Epithelial cell of proximal tubule (primary cell): ENCODE data around the gene FADS3. TPM values are rescaled to one million over a fixed set of nuclear protein-coding genes. Genes with fewer than 3 reads are reported as not detected.

Experiments
- DNase-seq: peaks from one replicate; pipeline ENCODE4 v3.0.0-alpha.2; 2011; ENCODE audit warnings: low read depth
- H3K4me3 ChIP-seq: 2 replicates; pipeline ENCODE4 v1.5.1; 2011; ENCODE audit warnings: low read depth, mild to moderate bottlenecking, low read length
- total RNA-seq: library from RNA; depleted of rRNA; stranded (reverse); fragments of >200 nt; gene quantifications from 2 replicates; pipeline ENCODE4 v1.2.3, GENCODE V29; 2015
- TF ChIP-seq, protein P1 (sequence below): conservative IDR thresholded peaks from 2 replicates; pipeline ENCODE4 v1.5.1; 2012; ENCODE audit warnings: low read depth, mild to moderate bottlenecking, low read length

Gene FADS3
- total RNA-seq, 1 donor from 2014 or later: 48.0 TPM

DNA sequence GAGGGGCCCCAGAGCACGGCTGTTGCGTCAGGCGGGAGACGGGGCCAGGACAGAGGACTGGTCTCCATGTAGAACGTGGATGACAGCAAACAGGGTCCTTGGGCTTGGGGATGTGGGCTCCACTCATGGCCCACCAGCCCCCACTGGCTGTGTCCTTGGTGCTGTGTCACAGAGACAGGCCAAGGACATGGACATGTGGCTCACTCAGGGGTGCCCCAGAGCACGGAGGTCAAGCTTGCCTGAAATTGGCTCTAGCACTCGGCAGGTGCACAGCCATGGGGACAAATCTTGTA is 48.9 kb downstream of the FADS3 start:
- no peak for DNase-seq
- no peak overlapping the region for H3K4me3 ChIP-seq
- TF ChIP-seq, protein P1, sequence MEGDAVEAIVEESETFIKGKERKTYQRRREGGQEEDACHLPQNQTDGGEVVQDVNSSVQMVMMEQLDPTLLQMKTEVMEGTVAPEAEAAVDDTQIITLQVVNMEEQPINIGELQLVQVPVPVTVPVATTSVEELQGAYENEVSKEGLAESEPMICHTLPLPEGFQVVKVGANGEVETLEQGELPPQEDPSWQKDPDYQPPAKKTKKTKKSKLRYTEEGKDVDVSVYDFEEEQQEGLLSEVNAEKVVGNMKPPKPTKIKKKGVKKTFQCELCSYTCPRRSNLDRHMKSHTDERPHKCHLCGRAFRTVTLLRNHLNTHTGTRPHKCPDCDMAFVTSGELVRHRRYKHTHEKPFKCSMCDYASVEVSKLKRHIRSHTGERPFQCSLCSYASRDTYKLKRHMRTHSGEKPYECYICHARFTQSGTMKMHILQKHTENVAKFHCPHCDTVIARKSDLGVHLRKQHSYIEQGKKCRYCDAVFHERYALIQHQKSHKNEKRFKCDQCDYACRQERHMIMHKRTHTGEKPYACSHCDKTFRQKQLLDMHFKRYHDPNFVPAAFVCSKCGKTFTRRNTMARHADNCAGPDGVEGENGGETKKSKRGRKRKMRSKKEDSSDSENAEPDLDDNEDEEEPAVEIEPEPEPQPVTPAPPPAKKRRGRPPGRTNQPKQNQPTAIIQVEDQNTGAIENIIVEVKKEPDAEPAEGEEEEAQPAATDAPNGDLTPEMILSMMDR: no peak

DNA sequence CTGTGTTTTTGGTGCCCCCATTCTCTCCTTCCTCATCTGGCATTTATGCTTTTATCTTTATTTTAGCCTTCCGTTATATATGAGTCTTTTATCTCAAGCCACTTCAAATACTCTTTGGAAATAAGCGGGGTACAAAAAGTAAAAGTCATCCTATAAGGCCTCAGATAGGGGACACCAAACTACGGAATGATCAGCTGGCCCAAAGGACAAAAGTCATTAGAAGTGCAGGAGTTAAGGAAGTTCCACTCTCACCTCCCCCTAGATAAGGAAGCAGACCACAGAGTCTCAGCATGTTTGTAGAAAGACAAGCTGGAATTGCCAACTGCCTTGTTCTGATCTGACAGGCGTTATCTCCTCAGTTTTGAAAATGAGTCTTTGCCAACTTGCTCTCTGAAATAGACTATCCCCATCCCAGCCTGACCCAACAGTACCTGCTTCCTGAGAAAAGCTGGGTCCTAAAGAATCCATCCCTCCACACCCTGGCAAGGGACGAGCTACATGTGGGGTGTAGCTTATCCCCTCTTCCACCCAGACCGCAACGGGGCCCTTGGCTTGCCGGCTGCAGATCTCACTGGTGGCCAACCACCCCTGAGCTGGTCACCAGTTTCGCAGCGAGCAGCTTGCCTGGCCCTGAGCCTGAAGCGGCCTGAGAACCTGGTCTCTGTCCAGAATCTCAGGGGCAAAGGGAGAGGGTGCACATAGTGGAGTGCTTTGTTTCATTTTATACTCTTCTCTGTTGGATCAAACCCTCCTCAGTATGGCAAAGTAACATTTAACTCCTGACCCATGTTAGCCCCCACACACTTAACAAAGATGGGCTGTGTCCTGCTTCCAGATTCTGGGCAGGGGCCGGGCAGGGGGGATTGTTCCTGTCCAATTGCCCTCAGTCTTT is 49.5 kb downstream of the FADS3 start:
- TF ChIP-seq, protein P1: no peak
- H3K4me3 ChIP-seq: no peak overlapping the region
- no peak for DNase-seq

DNA sequence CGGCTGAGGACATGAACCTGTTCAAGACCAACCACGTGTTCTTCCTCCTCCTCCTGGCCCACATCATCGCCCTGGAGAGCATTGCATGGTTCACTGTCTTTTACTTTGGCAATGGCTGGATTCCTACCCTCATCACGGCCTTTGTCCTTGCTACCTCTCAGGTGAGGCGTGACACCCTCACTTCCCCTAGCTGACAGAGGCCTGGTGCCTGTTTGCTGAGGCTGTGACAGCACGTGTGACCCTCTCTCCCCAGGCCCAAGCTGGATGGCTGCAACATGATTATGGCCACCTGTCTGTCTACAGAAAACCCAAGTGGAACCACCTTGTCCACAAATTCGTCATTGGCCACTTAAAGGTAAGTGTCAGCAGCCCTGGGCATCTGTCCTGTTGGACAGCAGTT is 51.0 kb downstream of the FADS3 start:
- H3K4me3 ChIP-seq: no peak overlapping the region
- DNase-seq: no peak
- TF ChIP-seq, protein P1: no peak

DNA sequence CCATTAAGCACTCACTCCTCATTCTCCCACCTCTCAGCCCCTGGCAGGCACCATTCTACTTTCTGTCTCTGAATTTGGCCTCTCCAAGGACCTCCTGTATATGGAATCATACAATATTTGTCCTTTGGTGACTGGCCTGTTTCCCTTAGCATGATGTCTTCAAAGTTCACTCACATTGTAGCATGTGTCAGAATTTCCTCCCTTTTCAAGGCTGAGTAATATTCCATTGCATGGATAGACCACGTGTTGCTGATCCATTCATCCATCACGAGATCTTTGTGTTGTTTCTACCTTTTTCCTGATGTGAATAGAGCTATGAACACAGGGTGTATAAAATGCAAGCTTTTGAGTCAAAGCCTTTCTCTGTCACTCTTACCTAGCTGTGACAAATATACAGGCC is 51.6 kb downstream of the FADS3 start:
- TF ChIP-seq, protein P1: no peak
- no peak overlapping the region for H3K4me3 ChIP-seq
- DNase-seq: no peak

DNA sequence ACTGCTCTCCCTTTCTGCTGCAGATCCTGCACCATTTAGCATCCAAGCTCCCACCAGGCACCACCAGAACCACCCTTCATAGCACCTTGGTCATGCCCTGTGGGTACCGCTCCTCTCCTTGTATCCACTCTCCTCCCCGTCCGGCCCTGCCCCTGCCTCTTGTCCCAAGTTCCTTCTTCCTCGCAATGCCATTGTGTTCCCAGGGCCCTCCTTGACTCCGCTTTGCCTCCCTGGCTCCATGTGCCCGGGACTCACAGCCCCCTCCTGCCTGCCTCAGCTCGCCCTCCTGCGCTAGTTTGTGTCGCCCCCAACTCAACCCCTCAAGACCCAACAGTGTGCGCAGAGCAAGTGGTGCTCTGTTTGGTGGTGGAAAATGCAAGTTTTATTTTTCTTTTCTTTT is 52.4 kb downstream of the FADS3 start:
- H3K4me3 ChIP-seq: no peak overlapping the region
- DNase-seq: no peak
- TF ChIP-seq, protein P1: no peak

DNA sequence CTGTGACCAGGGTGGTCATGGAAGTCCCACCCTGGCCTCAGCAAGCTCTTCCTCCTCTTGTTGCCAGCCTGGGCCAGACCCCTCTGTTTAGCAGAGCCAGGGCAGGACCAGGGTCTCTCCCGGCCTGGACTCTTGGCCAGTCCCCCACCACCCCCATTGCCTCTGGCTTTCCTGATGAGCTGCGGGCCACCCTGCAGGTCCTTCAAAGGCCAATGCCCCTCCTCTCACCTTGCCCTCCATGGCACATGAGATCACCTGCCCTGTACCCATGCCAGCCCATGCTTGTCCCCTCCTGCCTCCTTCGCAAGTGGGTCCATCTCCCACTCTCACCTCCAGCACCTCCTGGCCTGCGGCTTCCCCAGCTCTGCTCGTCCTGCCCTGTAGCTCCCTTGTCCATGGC is 52.8 kb downstream of the FADS3 start:
- H3K4me3 ChIP-seq: no peak overlapping the region
- TF ChIP-seq, protein P1: no peak
- no peak for DNase-seq

DNA sequence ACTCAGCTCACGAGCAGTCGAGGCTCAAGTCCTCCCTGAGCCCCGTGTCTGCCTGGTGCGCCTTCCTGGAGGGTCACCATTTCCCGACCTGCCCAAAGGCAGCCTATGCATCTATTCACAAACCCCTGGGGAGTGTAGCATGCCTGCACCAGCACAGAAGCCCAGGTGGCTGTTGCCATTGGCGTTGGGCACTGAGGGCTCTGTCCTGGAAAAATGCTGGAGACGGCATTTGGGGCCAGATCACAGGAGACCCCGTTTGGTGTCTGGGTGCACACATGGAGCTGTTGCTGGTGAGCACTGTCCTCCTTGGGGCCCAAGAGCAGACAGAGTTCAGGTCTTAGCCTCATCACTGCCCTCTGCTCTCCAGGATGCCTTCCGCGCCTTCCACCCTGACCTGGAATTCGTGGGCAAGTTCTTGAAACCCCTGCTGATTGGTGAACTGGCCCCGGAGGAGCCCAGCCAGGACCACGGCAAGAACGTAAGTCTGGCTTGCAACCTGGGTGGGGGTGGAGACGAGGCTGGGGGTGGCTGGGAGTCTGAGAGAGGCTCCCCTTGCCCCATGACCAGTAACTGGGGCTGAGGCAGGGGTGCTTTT is 53.8 kb downstream of the FADS3 start:
- no peak overlapping the region for H3K4me3 ChIP-seq
- no peak for DNase-seq
- TF ChIP-seq, protein P1: no peak
